ENCODE data around the gene DNM2.
"Not testable (repeated sequence)": the region's sequence is repeated elsewhere in the genome, so short reads cannot be mapped to it uniquely, and the experiment has no call there.

The DNM2 gene

DNA sequence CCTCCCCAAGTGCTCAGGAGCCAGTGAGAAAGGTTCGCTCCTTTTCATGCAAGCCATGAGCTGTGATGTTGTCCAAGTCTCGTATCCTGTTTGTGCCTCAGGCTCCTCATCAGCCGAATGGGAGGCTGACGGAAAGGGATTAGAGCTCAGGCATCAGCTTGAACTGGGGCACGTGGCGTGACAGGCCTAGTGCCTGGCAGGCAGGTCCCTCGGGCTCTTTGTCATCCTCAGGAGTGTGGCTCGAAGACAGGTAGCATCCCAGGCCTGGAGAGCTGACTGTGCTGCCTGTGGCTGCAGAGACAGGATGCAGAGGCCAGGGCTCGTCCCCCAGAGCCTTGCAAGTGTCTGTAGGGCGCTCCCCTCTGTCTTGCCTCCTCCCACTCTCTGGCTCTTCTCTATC, 38.5 kb downstream of the DNM2 start:
- DNase-seq, result no peak

GRCh38 chr19:10756791-10757190, 38.9 kb downstream of the DNM2 start:
- no peak for DNase-seq

DNA sequence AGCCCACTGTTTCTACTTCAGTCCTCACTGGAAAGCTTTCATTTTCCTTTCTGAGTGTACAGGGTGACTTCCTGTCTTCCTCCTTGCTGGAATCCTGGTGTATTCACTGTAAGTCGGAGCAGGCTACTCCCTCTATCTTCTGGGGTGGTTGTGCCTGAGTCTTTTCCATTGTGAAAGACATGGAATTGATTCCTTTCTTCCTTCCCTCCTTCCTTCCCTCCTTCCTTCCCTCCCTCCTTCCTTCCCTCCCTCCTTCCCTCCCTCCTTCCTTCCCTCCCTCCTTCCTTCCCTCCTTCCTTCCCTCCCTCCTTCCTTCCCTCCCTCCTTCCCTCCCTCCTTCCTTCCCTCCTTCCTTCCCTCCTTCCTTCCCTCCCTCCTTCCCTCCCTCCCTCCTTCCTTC, 40.2 kb downstream of the DNM2 start:
- not testable (repeated sequence) for DNase-seq

DNA sequence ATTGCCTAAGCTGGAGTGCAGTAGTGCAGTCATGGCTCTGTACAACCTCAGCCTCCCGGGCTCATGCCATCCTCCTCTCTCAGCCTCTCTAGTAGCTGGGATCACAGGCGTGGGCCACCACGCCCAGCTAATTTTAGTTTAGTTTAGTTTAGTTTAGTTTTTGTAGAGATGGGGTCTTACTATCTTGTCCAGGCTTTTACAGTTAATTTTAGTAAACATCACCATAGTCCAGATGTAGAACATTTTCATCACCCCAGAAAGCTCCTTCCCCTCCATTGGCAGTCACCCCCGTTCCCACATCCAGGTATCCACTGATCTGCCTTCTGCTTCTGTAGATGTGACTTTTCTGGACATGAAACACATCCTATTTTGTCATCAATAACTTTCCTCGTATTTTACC, 41.1 kb downstream of the DNM2 start:
- DNase-seq, result no peak

- DNase-seq, result no peak
Observed at GRCh38 chr19:10760273-10760944, 42.5 kb downstream of the DNM2 start.

DNA sequence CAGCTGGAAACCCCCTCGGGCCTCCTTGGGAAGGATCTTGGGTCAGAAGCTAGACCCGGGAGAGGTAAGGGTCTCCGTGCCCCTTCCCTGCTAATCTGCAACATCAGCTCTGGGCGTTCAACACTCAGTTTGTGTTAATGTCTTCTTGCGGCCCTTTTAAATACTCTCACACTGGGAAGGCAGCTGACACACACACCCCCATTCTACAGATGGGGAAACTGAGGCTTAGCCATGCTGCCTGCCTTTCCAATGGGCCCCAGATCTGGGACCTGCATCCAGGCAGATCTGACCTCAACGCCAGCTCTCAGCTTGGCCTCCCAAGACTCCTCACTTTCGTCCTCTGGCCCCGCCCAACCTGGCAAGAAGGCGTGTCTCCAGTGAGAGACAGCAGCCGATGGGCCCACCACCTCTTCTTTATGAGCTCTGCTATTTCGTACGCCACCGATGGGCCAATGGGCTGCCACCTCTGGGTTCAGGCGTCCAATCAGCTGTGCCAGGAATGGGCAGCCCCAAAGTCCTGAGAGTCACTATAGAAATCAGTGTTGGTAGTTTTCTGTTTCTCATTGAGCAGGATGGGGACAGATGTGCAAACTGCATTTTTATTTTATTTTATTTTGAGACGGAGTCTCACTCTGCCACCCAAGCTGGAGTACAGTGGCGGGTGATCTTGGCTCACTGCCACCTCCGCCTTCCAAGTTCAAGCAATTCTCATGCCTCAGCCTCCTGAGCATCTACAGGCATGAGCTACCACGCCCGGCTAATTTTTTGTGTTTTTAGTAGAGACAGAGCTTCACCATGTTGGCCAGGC, 43.8 kb downstream of the DNM2 start:
- DNase-seq, result no peak

DNA sequence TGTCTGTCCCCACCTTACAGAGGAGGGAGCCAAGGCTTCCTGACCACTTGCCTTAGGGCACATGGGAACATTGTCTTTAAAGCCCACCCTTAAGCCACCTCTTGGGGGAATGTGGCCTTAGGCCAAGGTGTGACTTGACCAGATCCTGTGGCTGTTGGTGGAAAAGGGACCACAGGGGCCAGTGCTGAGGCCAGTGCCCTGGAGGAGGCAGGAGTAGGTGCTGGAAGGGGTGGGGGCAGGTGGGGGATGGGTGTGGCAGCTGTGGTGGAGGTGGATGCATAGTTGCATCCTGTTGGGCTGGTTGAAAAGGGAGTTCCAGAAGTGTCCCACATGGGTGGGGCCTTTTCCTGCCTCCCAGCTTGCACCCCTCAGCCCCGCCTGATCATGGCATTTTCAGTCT, 44.8 kb downstream of the DNM2 start:
- no peak for DNase-seq

GRCh38 chr19:10763411-10763810, 45.5 kb downstream of the DNM2 start:
- DNase-seq, result no peak

DNA sequence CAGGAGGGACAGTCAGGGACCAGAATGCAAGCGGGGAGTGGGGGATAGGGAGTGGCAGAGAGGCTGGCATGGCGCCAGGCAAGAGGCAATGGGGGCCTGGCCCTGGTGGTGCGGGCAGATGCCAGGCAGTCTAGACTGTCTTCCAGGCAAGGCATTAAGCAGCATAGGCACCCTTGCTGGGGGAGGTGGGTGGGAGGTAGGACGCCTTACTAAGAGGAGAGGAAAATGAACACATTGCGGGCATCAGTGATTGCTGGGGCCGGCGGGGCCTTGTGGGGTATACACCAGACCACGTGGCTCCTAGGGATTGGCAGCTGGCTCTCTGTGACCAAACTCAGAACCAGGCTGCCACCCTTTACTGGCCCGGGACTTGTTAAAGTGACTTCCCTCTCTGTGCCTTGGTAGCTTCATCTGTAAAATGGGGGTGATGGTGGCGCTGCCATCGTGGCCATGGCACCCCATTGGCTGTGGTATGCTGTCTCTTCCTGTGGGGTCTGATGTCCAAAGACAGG, 46.0 kb downstream of the DNM2 start:
- no peak for DNase-seq

GRCh38 chr19:10764340-10764894, 46.5 kb downstream of the DNM2 start:
- no peak for DNase-seq

GRCh38 chr19:10766049-10766623, 48.3 kb downstream of the DNM2 start:
- DNase-seq, result no peak

- DNase-seq, result no peak
Observed at GRCh38 chr19:10766671-10767201, 48.9 kb downstream of the DNM2 start.

DNA sequence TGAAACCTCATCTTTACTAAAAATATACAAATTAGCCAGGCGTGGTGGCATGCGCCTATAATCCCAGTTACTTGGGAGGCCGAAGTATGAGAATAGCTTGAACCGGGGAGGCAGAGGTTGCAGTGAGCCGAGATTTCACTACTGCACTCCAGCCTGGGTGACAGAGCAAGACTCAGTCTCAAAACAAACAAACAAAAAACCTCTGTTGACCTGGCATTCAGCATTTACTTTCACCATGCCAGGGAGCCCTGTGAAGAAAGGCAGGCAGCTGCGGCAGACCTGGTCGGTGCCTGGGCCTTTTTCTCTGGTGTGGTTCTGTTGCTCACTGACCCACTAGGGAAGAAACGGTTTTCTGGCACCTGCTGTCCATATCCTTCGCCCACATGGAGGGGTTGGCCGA, 49.8 kb downstream of the DNM2 start:
- no peak for DNase-seq

GRCh38 chr19:10768369-10768768, 50.5 kb downstream of the DNM2 start:
- DNase-seq, result no peak

DNA sequence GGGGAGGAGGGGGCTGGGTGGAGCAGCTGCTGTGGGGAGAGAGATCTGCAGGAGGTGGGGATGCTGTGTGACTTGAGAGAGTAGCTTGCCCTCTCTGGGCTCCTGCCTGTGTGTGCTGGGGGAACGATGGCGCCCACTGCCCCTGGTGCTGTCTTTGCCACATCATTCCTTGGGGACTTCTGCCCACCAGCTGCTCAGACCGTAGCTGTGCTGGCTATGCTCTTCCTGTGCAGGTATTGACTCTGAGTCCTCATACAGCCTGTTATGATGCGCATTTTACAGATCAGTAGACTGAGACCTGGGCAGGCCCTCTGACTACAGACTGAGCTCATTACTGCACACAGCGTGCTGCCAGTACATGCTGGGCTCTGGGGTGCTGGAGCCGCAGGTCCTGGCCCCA, 51.1 kb downstream of the DNM2 start:
- DNase-seq, result no peak

DNA sequence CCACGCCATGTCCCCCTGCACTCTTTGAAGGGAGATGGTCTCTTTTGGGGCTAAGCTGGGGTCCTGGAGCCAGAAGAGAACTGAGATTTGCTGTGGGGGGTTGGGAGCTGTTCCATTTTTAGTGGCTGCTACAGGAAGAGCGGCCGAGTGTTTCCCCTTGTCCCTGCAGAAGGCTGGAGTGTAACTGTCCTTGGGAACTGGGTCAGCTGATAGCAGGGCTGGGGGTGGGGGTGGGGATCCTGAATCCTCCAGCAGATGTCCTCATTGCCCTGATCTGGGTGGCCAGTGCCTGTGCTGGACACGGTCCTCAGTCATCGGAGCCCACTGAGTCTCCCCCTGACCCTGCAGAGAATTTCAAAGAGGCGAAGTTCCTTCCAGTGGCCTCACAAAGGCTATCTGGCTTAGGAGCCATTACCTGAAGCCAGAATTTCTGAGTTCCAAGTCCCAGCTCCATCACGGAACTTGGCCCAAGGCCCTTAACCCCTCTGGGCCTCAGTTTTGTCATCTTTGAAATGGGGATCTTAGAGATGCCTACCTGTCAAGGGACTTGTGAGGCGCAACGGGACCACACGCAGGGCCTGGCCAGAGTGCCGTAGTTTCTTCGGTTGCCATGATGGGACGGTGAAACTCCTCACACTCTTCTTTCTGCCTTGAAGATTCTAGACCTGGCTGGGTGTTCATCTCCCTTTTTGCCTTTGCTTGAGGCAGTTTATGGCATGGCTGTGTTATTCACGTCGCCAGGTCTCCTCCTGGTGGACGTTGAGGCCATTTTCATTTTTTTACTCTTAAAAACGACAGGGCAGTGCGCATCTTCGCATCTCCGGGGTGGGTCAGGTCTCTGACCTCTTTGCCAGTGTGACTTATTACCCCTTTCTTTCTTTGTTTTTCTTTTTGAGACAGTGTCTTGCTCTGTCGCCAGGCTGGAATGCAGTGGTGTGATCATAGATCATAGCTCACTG, 51.9 kb downstream of the DNM2 start:
- DNase-seq, result no peak

DNA sequence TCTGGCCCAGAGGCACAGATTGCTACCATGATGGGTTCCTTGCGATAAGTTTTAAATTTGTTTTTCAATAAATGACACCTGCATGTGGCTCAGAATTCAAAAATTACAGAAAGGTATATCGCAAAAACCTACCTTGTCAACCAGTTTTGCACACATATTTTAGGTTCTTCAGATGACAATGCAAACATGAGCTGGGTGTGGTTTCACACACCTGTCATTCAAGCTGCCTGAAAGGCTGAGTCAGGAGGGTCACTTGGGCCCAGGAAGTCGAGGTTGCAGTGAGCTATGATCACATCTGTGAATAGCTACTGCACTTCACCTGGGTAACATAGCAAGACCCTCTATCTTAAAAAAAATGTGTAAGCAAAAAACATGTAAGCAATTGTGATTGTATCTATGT, 56.1 kb downstream of the DNM2 start:
- no peak for DNase-seq

GRCh38 chr19:10774893-10775292, 57.0 kb downstream of the DNM2 start:
- DNase-seq, result no peak

DNA sequence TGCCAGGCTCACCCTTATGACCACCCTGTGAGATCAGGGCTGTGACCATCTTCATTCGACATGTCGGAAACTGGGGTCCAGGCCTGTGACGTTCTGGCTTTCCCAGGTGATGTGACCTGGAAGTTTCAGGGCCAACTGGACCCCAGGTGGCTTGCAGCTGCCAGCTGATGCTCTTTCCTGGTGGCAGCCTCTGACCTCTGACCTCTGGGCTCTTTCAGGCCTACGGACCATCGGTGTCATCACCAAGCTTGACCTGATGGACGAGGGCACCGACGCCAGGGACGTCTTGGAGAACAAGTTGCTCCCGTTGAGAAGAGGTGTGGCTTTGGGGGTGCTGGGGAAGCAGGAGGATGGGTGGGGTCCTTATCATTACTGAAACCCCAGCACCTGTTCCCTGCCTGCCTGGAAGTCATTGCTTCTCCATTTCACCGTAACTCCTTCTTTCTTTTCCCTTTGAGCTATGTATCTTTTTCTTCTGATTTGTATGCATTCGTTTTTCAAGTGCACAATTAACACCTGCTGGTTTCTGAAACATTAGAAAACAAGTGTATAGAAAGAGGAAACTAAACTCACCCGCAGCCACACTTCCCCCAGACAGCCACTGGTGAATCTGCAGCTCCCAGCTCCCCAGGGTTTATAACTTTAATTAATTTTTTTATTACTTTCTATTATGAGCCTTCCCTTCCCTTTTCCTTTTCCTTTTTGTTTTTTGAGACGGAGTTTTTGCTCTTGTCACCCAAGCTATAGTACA, 59.2 kb downstream of the DNM2 start:
- no peak for DNase-seq

- DNase-seq, result no peak
Observed at GRCh38 chr19:10780368-10780767, 62.5 kb downstream of the DNM2 start.

GRCh38 chr19:10782795-10783194, 64.9 kb downstream of the DNM2 start:
- DNase-seq, result no peak

Data from NCI-H187 (cell line).